HepG2 (cell line): ENCODE results near the gene MYOM1. TPM values are rescaled to one million over a fixed set of nuclear protein-coding genes. Genes with fewer than 3 reads are reported as not detected.

Source experiments
- ATM ChIP-seq: fragments of 450-650 bp; IDR thresholded peaks from 2 replicates; pipeline ENCODE4 v1.7.1; 2017; ENCODE audit warnings: mild to moderate bottlenecking, borderline replicate concordance
- CHD2 ChIP-seq: IDR thresholded peaks from 2 replicates; pipeline ENCODE4 v1.6.1; 2011; ENCODE audit warnings: low read depth, low read length, improper control_type of control experiment
- HMG20A ChIP-seq: IDR thresholded peaks from 2 replicates; pipeline ENCODE4 v1.6.1; 2016; ENCODE audit warnings: borderline replicate concordance
- KLF16 ChIP-seq, 2 experiments: sonication (generic) in 1 of 2; formaldehyde crosslinking in 1 of 2; IDR thresholded peaks; 2 replicates each; pipeline versions ENCODE4 v1.6.1 to v1.8.0; 2016 to 2023; ENCODE audit warnings: missing genetic modification reagents in 2 of 2, missing compliant biosample characterization in 1 of 2
- MBNL3 ChIP-seq: fragments of 250-450 bp; sonication (Bioruptor Pico); conservative IDR thresholded peaks from 2 replicates; pipeline ENCODE4 v1.8.0; 2022; ENCODE audit warnings: mild to moderate bottlenecking, inconsistent platforms
- NCOA2 ChIP-seq: sonication (generic); formaldehyde crosslinking; IDR thresholded peaks from 2 replicates; pipeline ENCODE4 v1.8.0; 2022; ENCODE audit warnings: inconsistent platforms
- NPAS2 ChIP-seq: sonication (generic); formaldehyde crosslinking; IDR thresholded peaks from 2 replicates; pipeline ENCODE4 v1.8.0; 2022; ENCODE audit warnings: mild to moderate bottlenecking, missing genetic modification reagents, borderline replicate concordance
- REPIN1 ChIP-seq: sonication (generic); formaldehyde crosslinking; IDR thresholded peaks from 2 replicates; pipeline ENCODE4 v1.8.0; 2022; ENCODE audit warnings: missing genetic modification reagents, low read depth, mild to moderate bottlenecking, borderline replicate concordance
- REXO4 ChIP-seq: sonication (generic); formaldehyde crosslinking; IDR thresholded peaks from 2 replicates; pipeline ENCODE4 v1.8.0; 2022; ENCODE audit warnings: missing genetic modification reagents, mild to moderate bottlenecking, borderline replicate concordance
- RFX3 ChIP-seq: IDR thresholded peaks from 2 replicates; pipeline ENCODE4 v1.6.1; 2016; ENCODE audit warnings: missing biosample characterization, missing genetic modification reagents
- RORA ChIP-seq: sonication (generic); formaldehyde crosslinking; IDR thresholded peaks from 2 replicates; pipeline ENCODE4 v1.5.0; 2020; ENCODE audit warnings: mild to moderate bottlenecking, missing genetic modification reagents, moderate library complexity
- TOPORS ChIP-seq: sonication (generic); formaldehyde crosslinking; IDR thresholded peaks from 2 replicates; pipeline ENCODE4 v1.8.0; 2023; ENCODE audit warnings: mild to moderate bottlenecking, missing genetic modification reagents
- ZNF160 ChIP-seq: sonication (generic); formaldehyde crosslinking; IDR thresholded peaks from 2 replicates; pipeline ENCODE4 v1.8.0; 2022; ENCODE audit warnings: mild to moderate bottlenecking, inconsistent platforms, missing genetic modification reagents
- ZNF335 ChIP-seq: sonication (generic); formaldehyde crosslinking; IDR thresholded peaks from 2 replicates; pipeline ENCODE4 v1.4.0; 2020; ENCODE audit warnings: missing genetic modification reagents
- ZNF564 ChIP-seq: sonication (generic); formaldehyde crosslinking; IDR thresholded peaks from 2 replicates; pipeline ENCODE4 v1.8.1; 2023; ENCODE audit warnings: mild to moderate bottlenecking, missing genetic modification reagents
- ZNF569 ChIP-seq: sonication (generic); formaldehyde crosslinking; IDR thresholded peaks from 2 replicates; pipeline ENCODE4 v1.5.0; 2020; ENCODE audit warnings: mild to moderate bottlenecking, missing genetic modification reagents, moderate library complexity, borderline replicate concordance
- ZNF75D ChIP-seq: sonication (generic); formaldehyde crosslinking; IDR thresholded peaks from 2 replicates; pipeline ENCODE4 v1.8.1; 2023; ENCODE audit warnings: missing genetic modification reagents, mild to moderate bottlenecking, borderline replicate concordance
- ZNF782 ChIP-seq: sonication (generic); formaldehyde crosslinking; IDR thresholded peaks from 2 replicates; pipeline ENCODE4 v1.4.0; 2020; ENCODE audit warnings: missing genetic modification reagents, mild to moderate bottlenecking, borderline replicate concordance
- ZSCAN22 ChIP-seq: sonication (generic); formaldehyde crosslinking; IDR thresholded peaks from 2 replicates; pipeline ENCODE4 v1.4.0; 2020; ENCODE audit warnings: mild to moderate bottlenecking, missing genetic modification reagents
- ZZZ3 ChIP-seq: sonication (generic); formaldehyde crosslinking; IDR thresholded peaks from 2 replicates; pipeline ENCODE4 v1.4.0; 2020; ENCODE audit warnings: missing genetic modification reagents, mild to moderate bottlenecking, borderline replicate concordance
- polyA plus RNA-seq, 8 experiments: library from polyadenylated mRNA; depleted of rRNA in 3 of 8; stranded (reverse) in 7 of 8; unstranded in 1 of 8; fragments of >200 nt; fragmentation: Illumina TruSeq in 4 of 8; extraction: Trizol in 4 of 8; gene quantifications; 2 replicates each; pipeline versions ENCODE4 v1.2.1 to v1.2.3, GENCODE V29; 2011 to 2016; ENCODE audit warnings: low read depth in 4 of 8, missing spikeins in 1 of 8, mixed read lengths in 1 of 8; ENCODE audit not compliant: insufficient read depth in 1 of 8
- total RNA-seq, 5 experiments: library from RNA; depleted of rRNA; stranded (reverse); fragments of >200 nt; fragmentation: Illumina TruSeq; extraction: Trizol; gene quantifications; 2 replicates each; pipeline ENCODE4 v1.2.3, GENCODE V29; 2016; ENCODE audit warnings: low read depth in 1 of 5
- TF ChIP-seq, protein P1 (sequence below): sonication (generic); formaldehyde crosslinking; IDR thresholded peaks from 2 replicates; pipeline ENCODE4 v1.4.0; 2020; ENCODE audit warnings: missing genetic modification reagents, mild to moderate bottlenecking, borderline replicate concordance
- TF ChIP-seq, protein P2 (sequence below): IDR thresholded peaks from 2 replicates; pipeline ENCODE4 v1.6.1; 2016; ENCODE audit warnings: low read depth, control low read depth
- TF ChIP-seq, protein P3 (sequence below): sonication (generic); formaldehyde crosslinking; IDR thresholded peaks from 2 replicates; pipeline ENCODE4 v1.5.0; 2020; ENCODE audit warnings: missing genetic modification reagents
- TF ChIP-seq, protein P4 (sequence below): sonication (generic); formaldehyde crosslinking; IDR thresholded peaks from 2 replicates; pipeline ENCODE4 v1.4.0; 2020; ENCODE audit warnings: missing genetic modification reagents

Gene MYOM1
- total and polyA plus RNA-seq, 2 of the 13 experiments (the other 11 are each of a cell fraction or from before 2014, with no cell fraction given): 0.46 to 0.98 TPM

DNA sequence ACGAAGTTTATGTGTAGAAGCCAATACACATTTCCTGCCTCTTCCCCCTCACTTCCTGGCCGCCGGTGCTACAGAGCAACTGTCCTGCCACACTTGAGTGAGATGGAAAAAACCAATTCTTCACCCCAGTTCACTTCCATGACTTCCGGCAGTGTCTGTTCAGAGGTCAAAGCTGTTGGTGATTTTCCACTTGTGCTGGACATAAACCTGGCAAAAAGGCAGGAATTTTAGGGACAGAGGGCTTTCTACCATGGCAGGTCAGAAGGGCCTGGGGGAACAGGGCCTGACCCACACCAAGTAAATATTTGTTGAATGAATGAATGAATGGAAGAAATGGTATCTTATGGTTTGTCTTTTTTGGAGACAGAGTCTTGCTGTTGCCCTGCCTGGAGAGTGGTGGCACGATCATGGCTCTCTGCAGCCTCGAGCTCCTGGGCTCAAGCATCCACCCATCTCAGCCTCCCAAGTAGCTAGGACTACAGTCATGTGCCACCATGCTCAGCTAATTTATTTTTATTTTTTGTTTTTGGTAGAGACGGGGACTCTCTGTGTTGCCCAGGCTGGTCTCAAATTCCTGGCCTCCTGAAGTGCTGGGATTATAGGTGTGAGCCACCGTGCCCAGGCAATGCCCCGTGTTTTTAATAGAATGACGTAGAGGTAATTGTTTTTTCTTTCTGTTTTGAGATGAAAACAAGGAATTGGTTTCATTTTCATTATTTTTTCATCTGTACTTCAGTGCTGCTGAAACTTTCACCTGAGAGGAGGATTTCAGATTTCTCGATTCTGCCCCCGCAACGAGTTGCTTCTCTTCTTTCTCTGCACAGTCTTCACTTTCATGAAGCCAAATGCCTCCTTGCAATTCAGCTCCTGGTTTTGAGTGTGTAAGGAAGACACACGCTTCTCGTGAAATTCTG is 158.8 kb downstream of the MYOM1 start (continued):
- TF ChIP-seq, protein P1, sequence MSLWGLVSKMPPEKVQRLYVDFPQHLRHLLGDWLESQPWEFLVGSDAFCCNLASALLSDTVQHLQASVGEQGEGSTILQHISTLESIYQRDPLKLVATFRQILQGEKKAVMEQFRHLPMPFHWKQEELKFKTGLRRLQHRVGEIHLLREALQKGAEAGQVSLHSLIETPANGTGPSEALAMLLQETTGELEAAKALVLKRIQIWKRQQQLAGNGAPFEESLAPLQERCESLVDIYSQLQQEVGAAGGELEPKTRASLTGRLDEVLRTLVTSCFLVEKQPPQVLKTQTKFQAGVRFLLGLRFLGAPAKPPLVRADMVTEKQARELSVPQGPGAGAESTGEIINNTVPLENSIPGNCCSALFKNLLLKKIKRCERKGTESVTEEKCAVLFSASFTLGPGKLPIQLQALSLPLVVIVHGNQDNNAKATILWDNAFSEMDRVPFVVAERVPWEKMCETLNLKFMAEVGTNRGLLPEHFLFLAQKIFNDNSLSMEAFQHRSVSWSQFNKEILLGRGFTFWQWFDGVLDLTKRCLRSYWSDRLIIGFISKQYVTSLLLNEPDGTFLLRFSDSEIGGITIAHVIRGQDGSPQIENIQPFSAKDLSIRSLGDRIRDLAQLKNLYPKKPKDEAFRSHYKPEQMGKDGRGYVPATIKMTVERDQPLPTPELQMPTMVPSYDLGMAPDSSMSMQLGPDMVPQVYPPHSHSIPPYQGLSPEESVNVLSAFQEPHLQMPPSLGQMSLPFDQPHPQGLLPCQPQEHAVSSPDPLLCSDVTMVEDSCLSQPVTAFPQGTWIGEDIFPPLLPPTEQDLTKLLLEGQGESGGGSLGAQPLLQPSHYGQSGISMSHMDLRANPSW (CRISPR knock-in tag): peak; percentile 72; the same call in 1 of the 2 replicates
- peak; percentile 97 for TF ChIP-seq NCOA2 (CRISPR knock-in tag)
- no peak for TF ChIP-seq ZNF569
- TF ChIP-seq, protein P2, sequence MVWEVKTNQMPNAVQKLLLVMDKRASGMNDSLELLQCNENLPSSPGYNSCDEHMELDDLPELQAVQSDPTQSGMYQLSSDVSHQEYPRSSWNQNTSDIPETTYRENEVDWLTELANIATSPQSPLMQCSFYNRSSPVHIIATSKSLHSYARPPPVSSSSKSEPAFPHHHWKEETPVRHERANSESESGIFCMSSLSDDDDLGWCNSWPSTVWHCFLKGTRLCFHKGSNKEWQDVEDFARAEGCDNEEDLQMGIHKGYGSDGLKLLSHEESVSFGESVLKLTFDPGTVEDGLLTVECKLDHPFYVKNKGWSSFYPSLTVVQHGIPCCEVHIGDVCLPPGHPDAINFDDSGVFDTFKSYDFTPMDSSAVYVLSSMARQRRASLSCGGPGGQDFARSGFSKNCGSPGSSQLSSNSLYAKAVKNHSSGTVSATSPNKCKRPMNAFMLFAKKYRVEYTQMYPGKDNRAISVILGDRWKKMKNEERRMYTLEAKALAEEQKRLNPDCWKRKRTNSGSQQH (CRISPR knock-in tag): no peak
- no peak for TF ChIP-seq NPAS2 (CRISPR knock-in tag)
- no peak; the same call in 1 of the 2 replicates for TF ChIP-seq TOPORS (CRISPR knock-in tag)
- no peak for TF ChIP-seq CHD2
- no peak for TF ChIP-seq ATM
- TF ChIP-seq HMG20A (CRISPR knock-in tag): peak; percentile 40; the same call in 1 of the 2 replicates
- TF ChIP-seq, protein P3, sequence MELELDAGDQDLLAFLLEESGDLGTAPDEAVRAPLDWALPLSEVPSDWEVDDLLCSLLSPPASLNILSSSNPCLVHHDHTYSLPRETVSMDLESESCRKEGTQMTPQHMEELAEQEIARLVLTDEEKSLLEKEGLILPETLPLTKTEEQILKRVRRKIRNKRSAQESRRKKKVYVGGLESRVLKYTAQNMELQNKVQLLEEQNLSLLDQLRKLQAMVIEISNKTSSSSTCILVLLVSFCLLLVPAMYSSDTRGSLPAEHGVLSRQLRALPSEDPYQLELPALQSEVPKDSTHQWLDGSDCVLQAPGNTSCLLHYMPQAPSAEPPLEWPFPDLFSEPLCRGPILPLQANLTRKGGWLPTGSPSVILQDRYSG (CRISPR knock-in tag): no peak
- no peak for TF ChIP-seq ZNF564
- no peak for TF ChIP-seq RFX3 (CRISPR knock-in tag)
- TF ChIP-seq ZNF75D (CRISPR knock-in tag): no peak
- no peak for TF ChIP-seq RORA (CRISPR knock-in tag)
- no peak for TF ChIP-seq ZNF782 (CRISPR knock-in tag)
- TF ChIP-seq MBNL3 (CRISPR knock-in tag): no peak
- TF ChIP-seq ZNF335 (CRISPR knock-in tag): peak; percentile 75; the same call in 1 of the 2 replicates
- TF ChIP-seq ZNF160: no peak
- no peak for TF ChIP-seq ZSCAN22 (CRISPR knock-in tag)
- TF ChIP-seq REPIN1 (CRISPR knock-in tag): 0 out of 2 replicates have a peak, but pooled peaks have one; percentile 36
- TF ChIP-seq, protein P4, sequence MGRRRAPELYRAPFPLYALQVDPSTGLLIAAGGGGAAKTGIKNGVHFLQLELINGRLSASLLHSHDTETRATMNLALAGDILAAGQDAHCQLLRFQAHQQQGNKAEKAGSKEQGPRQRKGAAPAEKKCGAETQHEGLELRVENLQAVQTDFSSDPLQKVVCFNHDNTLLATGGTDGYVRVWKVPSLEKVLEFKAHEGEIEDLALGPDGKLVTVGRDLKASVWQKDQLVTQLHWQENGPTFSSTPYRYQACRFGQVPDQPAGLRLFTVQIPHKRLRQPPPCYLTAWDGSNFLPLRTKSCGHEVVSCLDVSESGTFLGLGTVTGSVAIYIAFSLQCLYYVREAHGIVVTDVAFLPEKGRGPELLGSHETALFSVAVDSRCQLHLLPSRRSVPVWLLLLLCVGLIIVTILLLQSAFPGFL (CRISPR knock-in tag): no peak
- no peak for TF ChIP-seq REXO4 (CRISPR knock-in tag)
- TF ChIP-seq KLF16 (CRISPR knock-in tag; IDR thresholded peaks at IDR 0.05): peak in 1 of 2 experiments; percentile 60; a peak in 2 of 4 replicates
- TF ChIP-seq ZZZ3: no peak
